Measurements from ENCODE around the gene IFIH1. TPM values are rescaled to one million over a fixed set of nuclear protein-coding genes. Genes with fewer than 3 reads are reported as not detected.

IFIH1 gene
- total and polyA plus RNA-seq, 2 of the 8 experiments (the other 6 are each of a cell fraction or from before 2014, with no cell fraction given) = 0.32 to 2.0 TPM

- H3K23me2 ChIP-seq (ENCODE audit: low read depth, low read length) = 0 out of 2 replicates have a peak, but pooled peaks cover 2% of the 10 kb centered on the region
- H2BK20ac ChIP-seq (ENCODE audit: low read length) = no peak overlapping the region
- H3K27me3 ChIP-seq (replicated peaks in 1 of 4; ENCODE audit: control insufficient read depth in 3 of 4, extremely low read depth in 1 of 4, insufficient read depth in 3 of 4, low read length in 3 of 4) = no peaks in the 10 kb centered on the region
- H2AFZ ChIP-seq (ENCODE audit: low read length) = peak overlapping the region; percentile 92
- CTCF ChIA-PET (ENCODE audit: partially characterized antibody) = interaction anchor here (0.6 to 2.6 kb wide), 4 partner anchors 9 to 453 kb away, joined by 3 to 14 read pairs (median 4); no protein-coding TSS in a partner anchor
- peak overlapping the region; percentile 79 for H2BK120ac ChIP-seq (replicated peaks; ENCODE audit: low read depth, low read length)
- no peak overlapping the region for H2BK12ac ChIP-seq (ENCODE audit: low read depth, low read length)
- no peak overlapping the region for H3K23ac ChIP-seq (ENCODE audit: insufficient read length)
- POLR2A ChIA-PET (ENCODE audit: partially characterized antibody) = no interaction called here
- peaks cover 0 to 2% (median 0%) of the 10 kb centered on the region in 4 experiments; a peak in 1 of 8 replicates for H3K36me3 ChIP-seq (ENCODE audit: control insufficient read depth in 2 of 4, insufficient read depth in 4 of 4, low read length in 3 of 4)
- peak overlapping the region; percentile 26 to 87 (median 44); a peak in 7 of 8 replicates for H3K4me3 ChIP-seq (ENCODE audit: extremely low read depth in 1 of 4, insufficient read depth in 2 of 4, low read depth in 3 of 4, low read length in 4 of 4)
- H3K4ac ChIP-seq (replicated peaks; ENCODE audit: insufficient read length, low read depth, low read length) = no peak overlapping the region
- H2BK5ac ChIP-seq (ENCODE audit: low read depth, low read length) = no peak overlapping the region
- H3K79me2 ChIP-seq (ENCODE audit: control insufficient read depth in 1 of 2, insufficient read depth in 2 of 2, low read length in 2 of 2) = peaks cover 0 to 35% of the 10 kb centered on the region in 2 experiments; a peak in 3 of 4 replicates
- H3K9ac ChIP-seq (replicated peaks in 1 of 4; ENCODE audit: extremely low read depth in 1 of 4, low read depth in 3 of 4, low read length in 3 of 4) = peak overlapping the region in 2 of 4 experiments; percentile 4 to 64; a peak in 1 of 7 replicates
- no peaks in the 10 kb centered on the region for H3K79me1 ChIP-seq (ENCODE audit: low read depth, low read length)
- TF ChIP-seq KDM4A (IDR thresholded peaks at IDR 0.05; ENCODE audit: low read depth, low read length, severe bottlenecking) (peak; percentile 59), MAX (IDR thresholded peaks at IDR 0.05) (peak; percentile 39; the same call in 1 of the 2 replicates), JUN (IDR thresholded peaks at IDR 0.05; ENCODE audit: low read depth, low read length) (no peak)
- no peak overlapping the region for H2AK5ac ChIP-seq (ENCODE audit: low read depth, low read length)
- no peak overlapping the region for H3K27ac ChIP-seq (ENCODE audit: low read depth, low read length)
- H4K20me1 ChIP-seq (replicated peaks in 1 of 2; ENCODE audit: control insufficient read depth in 1 of 2, insufficient read depth in 2 of 2, low read length in 2 of 2) = no peaks in the 10 kb centered on the region
- H3K9me3 ChIP-seq (ENCODE audit: insufficient read depth in 2 of 2, low read depth in 1 of 2, low read length in 1 of 2) = no peaks in the 10 kb centered on the region
- no peak for DNase-seq (ENCODE audit: low read depth in 1 of 2, low spot score in 2 of 2)
- no peak overlapping the region for H3K18ac ChIP-seq (ENCODE audit: extremely low read depth, low read length)
- WGBS, 2 experiments (ENCODE audit: extremely low coverage in 1 of 2, insufficient coverage in 1 of 2, insufficient read length in 1 of 2, insufficient replicate concordance in 2 of 2, low coverage in 1 of 2, low lambda C conversion rate in 2 of 2, missing lambda C conversion rate in 1 of 2) = 40% methylated on average over 4 of the region's 4 CpGs; no CpG with 5 or more reads in 1 of the 2 experiments
- H3K4me2 ChIP-seq (ENCODE audit: insufficient read depth in 1 of 2, low read depth in 2 of 2, low read length in 2 of 2) = peak overlapping the region; percentile 67 to 70
- H3K14ac ChIP-seq (ENCODE audit: insufficient read length) = no peak overlapping the region
- H4K5ac ChIP-seq (ENCODE audit: insufficient read length, low read depth, low read length) = no peak overlapping the region
- FAIRE-seq = peak; percentile 69
- no peak overlapping the region for H4K8ac ChIP-seq (ENCODE audit: extremely low read depth, insufficient read depth, low read length)
- no peak overlapping the region for H3K56ac ChIP-seq (replicated peaks; ENCODE audit: insufficient read length, low read depth, low read length)
- peak overlapping the region; percentile 35 for H4K91ac ChIP-seq (replicated peaks; ENCODE audit: insufficient read length, low read length)
- H2BK15ac ChIP-seq (ENCODE audit: low read length) = 0 out of 2 replicates have a peak overlapping the region, but pooled peaks have one; percentile 18
- H3K4me1 ChIP-seq (replicated peaks in 1 of 4; ENCODE audit: control insufficient read depth in 3 of 4, insufficient read depth in 4 of 4, low read length in 3 of 4) = peaks cover 0 to 2% (median 0%) of the 10 kb centered on the region in 4 experiments; a peak in 3 of 7 replicates
These were observed 25.0 kb upstream of the IFIH1 start for GRCh38 chr2:162343492-162343823.

All from H1 (cell line).